ENCODE measurements around the gene KDM3A.

Gene KDM3A

GRCh38 chr2:86525421-86526340, 84.5 kb downstream of the KDM3A start:
- FAIRE-seq (no peak), DNase-seq (ENCODE audit: insufficient read length) (no peak)
- TF ChIP-seq POLR2AphosphoS5 (IDR thresholded peaks at IDR 0.05; ENCODE audit: low read depth, low read length) = no peak

GRCh38 chr2:86533589-86533988, 92.4 kb downstream of the KDM3A start:
- DNase-seq (ENCODE audit: insufficient read length) = no peak
- no peak for FAIRE-seq
- TF ChIP-seq POLR2A (IDR thresholded peaks at IDR 0.05; ENCODE audit: low read depth, low read length) = no peak
- no peak for TF ChIP-seq POLR2AphosphoS5 (IDR thresholded peaks at IDR 0.05; ENCODE audit: low read depth, low read length)

GRCh38 chr2:86541334-86541733, 100.2 kb downstream of the KDM3A start:
- DNase-seq (ENCODE audit: insufficient read length) = no peak
- FAIRE-seq = no peak
- TF ChIP-seq POLR2AphosphoS5 (IDR thresholded peaks at IDR 0.05; ENCODE audit: low read depth, low read length) (no peak), POLR2A (IDR thresholded peaks at IDR 0.05; ENCODE audit: low read depth, low read length) (no peak), TAF1 (IDR thresholded peaks at IDR 0.05; ENCODE audit: borderline replicate concordance, low read depth, low read length) (no peak)

All from GM12892 (cell line).